HG02763 (cell line): ENCODE results near the gene BRI3BP.
"Not testable (repeated sequence)": the region's sequence is repeated elsewhere in the genome, so short reads cannot be mapped to it uniquely, and the experiment has no call there.

Source experiments
- ATAC-seq: cut with Tn5 transposase; IDR thresholded peaks from one replicate; pipeline ENCODE4 v1.9.1; 2021; ENCODE audit warnings: mild to moderate bottlenecking, moderate library complexity; ENCODE audit not compliant: unreplicated experiment

Gene BRI3BP

GRCh38 chr12:125021096-125021495 is 27.7 kb downstream of the BRI3BP start:
- no peak for ATAC-seq

DNA sequence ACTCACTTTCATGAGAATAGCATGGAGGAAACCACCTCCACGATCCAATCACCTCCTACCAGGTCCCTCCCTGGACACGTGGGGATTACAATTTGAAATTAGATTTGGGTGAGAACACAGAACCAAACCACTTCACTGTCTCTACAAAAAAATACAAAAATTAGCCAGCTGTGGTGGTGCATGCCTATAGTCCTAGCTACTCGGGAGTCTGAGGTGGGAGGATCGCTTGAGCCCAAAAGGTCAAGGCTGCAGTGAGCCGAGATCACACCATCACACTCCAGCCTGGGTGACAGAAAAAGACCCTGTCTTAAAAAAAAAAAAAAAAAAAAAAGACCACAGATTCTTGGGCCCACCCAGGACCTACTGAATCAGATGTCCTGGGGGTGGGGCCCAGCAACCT is 28.3 kb downstream of the BRI3BP start:
- ATAC-seq = no peak

DNA sequence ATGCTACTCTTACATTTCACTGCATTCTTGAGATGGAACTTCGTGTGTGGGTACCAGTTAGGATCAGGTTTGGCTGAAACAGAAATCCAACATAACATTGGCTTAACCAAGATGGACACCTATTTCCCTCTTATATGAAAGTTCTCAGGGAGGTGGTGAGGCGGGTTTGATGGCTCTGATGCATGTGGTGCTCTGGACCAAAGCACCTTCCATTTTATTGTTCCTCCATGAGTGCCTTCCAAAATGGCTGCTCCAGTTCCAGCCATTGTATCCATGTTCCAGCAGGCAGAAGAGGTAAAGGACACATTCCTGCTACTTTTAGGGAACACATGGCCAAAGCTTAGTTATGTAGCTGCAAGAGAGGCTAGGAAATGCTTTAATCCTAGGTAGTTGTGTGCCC is 29.6 kb downstream of the BRI3BP start:
- no peak for ATAC-seq

DNA sequence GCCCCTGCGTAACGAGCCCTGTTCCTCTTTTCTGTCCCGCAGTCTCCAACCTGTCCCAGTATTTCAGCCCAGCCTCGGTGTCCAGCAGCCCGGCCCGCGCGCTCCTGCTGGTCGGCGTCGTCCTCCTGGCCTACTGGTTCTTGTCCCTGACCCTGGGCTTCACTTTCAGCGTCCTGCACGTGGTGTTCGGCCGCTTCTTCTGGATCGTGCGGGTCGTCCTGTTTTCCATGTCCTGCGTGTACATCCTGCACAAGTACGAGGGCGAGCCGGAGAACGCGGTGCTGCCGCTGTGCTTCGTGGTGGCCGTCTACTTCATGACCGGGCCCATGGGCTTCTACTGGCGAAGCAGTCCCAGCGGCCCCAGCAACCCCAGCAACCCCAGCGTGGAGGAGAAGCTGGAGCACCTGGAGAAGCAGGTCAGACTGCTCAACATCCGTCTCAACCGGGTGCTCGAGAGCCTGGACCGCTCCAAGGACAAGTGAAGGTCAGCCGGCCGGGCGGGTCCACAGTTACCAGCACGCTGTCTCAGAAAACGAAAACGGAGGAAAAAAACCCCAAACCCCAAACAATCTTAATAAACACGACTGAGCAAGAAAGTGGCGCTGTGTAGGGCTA is 31.6 kb downstream of the BRI3BP start:
- ATAC-seq = no peak

DNA sequence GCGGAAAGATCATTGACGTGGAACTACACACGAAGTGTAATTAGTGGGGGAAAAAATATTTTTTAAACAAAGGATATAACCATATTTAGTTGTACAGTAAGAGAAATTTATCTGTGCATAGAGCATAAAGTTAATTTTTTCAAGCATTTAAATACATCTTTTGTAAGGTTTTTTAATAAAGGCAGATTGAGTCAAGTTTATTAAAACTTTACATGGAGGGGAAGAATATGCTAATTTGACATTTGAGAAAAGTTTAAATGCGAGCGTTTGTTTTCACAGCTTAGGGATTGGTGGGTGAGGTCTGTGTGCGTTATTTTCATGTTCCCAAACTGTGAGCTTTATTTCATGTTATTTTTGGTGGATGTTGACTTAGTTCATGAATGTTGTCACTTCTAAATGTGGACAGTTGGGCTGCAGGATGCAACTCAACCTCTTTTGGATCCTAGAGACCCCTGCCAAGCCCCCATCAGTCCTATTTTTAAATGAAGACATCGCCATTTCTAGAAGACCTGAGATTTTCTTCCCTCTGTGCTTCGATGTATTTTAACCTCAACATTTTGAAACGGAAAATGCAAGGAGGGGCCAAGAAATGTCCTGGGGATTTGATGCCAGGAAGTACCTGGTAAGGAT is 32.3 kb downstream of the BRI3BP start:
- no peak for ATAC-seq

DNA sequence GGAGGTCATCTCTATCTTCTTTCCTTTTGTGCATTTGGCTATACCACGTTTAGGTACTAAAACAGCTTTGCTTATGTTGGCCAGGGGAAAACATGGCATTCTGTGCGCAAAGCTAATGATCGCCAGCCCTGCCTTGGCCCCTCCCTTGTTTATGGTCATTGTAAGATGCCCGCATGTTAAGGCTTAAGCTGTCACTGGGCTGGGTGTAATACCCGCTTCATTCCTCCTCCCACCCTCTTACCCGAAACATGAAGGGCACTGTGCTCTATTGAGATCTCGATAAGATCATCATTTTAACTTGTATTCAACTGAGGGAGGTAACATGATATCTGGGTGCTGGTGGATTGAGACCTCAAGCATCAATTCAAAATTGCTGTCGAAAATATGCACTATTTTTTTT is 34.7 kb downstream of the BRI3BP start:
- ATAC-seq = no peak

DNA sequence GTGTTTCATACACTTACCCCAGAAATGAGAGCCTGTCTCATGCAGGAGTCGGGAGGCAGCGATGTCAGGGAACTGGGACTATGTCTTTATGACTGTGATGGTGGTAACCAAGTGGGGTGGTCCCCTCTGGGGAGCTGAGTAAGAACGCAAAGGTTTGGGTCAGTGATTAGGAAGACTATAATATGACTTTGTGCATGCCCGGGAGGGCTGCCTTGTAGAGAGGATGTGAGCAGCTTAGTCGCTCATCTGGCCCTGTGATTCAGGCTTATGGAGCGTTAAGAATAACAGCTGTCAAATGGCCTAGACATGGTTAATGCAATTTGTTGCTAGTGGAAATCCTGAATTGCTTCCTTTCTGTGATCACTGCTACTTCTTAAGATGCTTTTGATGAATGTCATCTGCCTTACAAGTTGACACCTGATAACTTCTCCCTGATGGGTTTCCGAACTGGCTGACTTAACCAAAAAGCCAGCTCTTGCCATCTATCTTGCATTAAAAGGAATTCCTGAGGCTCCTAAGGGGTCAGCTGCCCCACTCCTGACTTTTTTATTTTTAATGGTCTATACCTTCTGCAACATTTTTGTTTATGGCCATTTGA is 36.4 kb downstream of the BRI3BP start:
- ATAC-seq = no peak

DNA sequence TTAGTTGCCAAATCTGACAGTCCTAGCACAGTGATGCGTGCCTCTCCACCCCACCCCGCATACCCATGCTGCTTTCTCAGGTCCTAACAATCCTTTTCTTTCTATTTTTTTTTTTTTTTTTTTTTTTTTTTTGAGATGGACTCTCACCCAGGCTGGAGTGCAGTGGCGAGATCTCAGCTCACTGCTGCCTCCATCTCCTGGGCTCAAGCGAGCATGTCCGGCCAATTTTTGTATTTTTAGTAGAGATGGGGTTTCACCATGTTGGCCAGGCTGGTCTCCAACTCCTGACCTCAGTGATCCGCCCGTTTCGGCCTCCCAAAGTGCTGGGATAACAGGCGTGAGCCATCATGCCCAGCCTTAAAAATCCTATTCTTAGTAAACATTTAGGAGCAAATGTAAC is 38.0 kb downstream of the BRI3BP start:
- not testable (repeated sequence) for ATAC-seq

- no peak for ATAC-seq
Observed at GRCh38 chr12:125032466-125033152, 39.2 kb downstream of the BRI3BP start.

DNA sequence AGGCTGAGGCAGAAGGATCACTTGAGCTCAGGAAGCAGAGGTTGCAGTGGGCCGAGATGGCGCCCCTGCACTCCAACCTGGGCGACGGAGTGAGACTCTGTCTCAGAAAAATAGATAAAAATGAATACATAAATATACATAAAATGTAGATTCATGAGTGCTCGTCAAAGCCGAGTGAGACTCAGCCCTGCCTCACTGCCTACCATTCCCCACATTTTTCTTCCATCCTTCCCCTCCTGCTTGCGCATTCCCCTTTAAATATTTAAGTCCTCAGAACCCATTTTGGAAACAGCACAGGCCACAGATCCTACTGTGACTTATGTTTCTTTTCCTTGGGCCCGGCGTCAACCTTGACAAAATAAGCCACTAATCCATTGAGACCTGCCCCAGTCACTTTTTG is 39.8 kb downstream of the BRI3BP start:
- no peak for ATAC-seq

DNA sequence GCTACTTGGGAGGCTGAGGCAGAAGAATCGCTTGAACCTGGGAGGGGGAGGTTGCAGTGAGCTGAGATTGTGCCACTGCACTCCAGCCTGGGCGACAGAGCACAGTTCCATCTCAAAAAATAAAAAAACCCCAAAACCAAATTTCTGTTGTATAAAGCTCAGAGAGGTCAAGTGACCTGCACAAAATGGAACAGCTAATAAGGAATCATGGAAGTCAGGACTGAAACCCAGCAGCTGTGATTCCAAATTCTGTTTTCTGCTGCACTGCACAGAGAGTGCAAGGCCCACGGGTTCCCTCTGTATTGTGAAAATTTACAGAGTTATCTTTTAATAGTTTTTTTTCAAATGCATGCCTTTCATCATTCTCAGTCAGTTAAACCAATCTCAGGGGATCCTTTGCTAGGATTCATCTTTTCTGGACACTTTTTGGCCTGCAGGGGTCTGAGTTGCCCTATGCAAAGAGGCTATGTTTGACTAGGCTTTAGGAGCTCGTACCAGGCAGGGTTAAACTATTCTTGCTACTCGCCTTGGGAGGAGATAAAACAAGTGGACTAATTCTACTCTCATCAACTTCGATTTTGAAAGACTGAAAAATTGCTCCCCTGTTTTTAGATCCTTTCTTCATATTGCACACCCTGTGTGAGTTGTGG is 45.7 kb downstream of the BRI3BP start:
- no peak for ATAC-seq

DNA sequence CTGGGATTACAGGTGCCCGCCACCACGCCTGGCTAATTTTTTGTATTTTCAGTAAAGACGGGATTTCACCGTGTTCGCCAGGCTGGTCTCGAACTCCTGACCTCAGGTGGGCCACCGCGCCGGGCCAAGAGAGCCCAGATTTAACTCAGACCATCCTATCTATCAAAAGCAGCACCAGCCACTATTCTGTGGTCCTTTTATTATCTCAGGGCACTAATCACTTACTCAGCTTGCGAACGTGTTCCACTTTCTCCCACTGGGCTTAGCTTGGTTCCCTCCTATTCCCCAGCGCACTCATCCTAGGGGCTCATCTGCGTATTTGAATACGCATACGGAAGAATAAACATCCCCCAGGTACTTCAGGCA is 55.6 kb downstream of the BRI3BP start:
- ATAC-seq = no peak

DNA sequence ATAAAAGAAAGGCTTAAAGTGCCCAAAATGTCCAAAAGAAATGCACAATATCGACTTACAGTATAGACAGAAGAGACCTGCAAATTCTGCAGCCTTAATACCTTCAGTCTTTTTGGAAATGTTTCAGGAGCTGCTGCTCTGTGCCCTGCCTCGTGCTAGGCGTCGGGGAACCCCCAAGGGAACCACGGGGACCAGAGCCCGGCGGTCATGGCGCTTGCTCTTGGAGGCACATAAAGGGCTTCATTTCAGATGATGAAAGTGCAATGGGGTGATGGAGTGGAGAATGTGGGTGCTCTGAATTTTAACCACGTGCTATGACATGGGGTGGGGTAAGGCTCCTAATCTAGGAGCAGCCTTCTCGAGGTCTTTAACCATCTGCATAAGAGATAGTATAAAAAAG is 57.0 kb downstream of the BRI3BP start:
- no peak for ATAC-seq

GRCh38 chr12:125050868-125051267 is 57.4 kb downstream of the BRI3BP start:
- no peak for ATAC-seq

- ATAC-seq = no peak
Observed at GRCh38 chr12:125053821-125054220, 60.4 kb downstream of the BRI3BP start.

DNA sequence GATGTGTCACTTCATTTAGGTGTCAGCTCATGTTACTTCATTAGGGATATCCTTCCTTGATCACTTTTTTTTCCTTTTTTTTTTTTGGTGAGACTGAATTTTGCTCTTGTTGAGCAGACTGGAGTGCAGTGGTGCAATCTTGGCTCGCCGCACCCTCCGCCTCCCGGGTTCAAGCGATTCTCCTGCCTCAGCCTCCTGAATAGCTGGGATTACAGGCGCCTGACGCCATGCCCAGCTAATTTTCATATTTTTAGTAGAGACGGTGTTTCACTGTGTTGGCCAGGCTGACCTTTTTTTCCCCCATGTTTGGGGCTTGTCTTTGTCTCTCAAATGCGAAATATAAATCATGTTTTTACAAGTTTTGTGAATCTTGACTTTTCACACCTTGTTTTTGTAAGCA is 62.1 kb downstream of the BRI3BP start:
- ATAC-seq = no peak

GRCh38 chr12:125056306-125056705 is 62.9 kb downstream of the BRI3BP start:
- ATAC-seq = no peak

DNA sequence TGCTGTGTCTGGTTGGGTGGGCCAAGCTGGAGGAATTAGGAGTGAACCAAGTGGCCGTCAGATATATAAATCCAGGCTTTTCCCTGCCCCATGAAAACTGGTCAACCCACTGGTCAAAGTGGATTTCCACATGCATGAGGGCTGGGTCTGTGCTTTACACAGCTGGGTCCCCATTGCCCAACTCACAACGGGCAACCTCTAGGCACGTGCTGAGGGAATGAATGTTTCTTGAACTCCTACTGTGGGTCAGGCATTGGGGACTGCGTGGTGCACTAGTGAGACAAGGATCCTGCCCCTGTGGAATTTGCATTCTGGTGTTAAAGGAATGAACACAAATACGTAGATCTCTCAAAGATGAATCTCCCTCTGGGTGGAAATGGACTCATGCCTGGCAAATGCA is 64.3 kb downstream of the BRI3BP start:
- no peak for ATAC-seq

DNA sequence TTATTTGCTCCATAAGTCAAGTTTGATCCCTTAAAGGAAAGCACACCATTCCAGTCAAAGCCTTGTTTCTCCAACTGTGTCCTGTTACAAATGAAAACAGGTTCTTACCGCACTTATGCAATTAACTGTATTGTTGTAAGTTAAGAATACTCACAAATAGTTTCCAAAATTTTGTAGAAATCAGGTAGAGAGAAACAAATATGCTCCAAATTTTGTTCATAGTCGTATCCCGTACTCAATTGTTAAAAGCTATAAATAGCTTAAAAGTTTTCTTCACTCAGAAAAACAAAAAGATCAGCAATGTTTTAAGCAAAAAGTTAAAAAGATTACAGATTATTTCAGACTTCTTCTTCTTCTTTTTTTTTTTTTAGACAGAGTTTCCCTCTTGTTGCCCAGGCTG is 67.8 kb downstream of the BRI3BP start:
- ATAC-seq = no peak

DNA sequence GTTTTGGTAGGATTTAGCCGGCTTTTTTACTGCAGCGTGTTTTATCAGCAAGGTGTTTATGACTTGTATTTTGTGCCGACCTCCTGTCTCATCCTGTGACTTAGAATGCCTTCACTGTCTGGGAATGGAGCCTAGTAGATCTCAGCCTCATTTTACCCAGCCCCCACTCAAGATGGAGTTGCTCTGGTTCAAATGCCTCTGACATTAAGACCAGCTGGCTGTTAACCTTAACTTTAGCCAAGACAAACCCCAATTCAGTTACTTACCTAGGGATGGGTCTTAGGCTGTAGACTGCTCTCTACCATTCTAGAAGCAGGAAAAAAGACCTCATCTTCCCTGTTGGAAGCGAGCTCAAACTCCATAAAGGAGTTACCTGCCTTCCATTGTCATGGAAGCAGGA is 70.1 kb downstream of the BRI3BP start:
- ATAC-seq = not testable (repeated sequence)

GRCh38 chr12:125064492-125064891 is 71.0 kb downstream of the BRI3BP start:
- no peak for ATAC-seq
